ENCODE measurements around the gene VPS26C. TPM values are rescaled to one million over a fixed set of nuclear protein-coding genes. Genes with fewer than 3 reads are reported as not detected.

The VPS26C gene
- total RNA-seq, 1 experiment from 2014 or later, result 40.5 TPM

DNA sequence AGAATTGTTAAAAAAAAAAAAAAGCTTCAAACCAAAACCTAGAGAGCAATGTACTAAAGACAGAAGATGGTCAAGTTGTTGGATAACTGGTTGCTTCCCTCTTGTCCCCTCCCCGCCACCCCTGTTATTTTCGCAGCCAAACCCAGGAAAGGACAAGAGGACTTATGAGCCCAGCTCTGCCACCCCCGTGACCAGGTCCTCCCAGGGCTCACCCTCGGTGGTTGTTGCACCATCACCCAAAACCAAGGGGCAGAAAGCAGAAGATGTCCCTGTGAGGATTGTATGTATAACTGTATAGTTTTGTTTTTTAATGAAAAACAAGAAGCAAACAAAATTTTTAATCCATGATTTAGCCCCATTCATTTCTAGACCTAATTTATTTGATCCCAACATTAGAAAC, 69.4 kb downstream of the VPS26C start:
- no peaks in the 10 kb centered on the region for H3K9me3 Mint-ChIP-seq (ENCODE audit: unreplicated experiment)
- intact Hi-C loops (cut with micrococcal nuclease; ENCODE audit: unreplicated experiment), result no loop called here

GRCh38 chr21:37196847-37197246, 70.3 kb downstream of the VPS26C start:
- no peaks in the 10 kb centered on the region for H3K9me3 ChIP-seq
- no peak overlapping the region for H3K4me3 ChIP-seq (ENCODE audit: low read depth, low read length)
- no peaks in the 10 kb centered on the region for H3K4me1 Mint-ChIP-seq (ENCODE audit: low read depth, unreplicated experiment)
- BruUV-seq (replicated peaks), result no TSS peak
- no peaks in the 10 kb centered on the region for H3K9me3 Mint-ChIP-seq (ENCODE audit: unreplicated experiment)
- CTCF ChIA-PET, result no interaction called here
- no peaks in the 10 kb centered on the region for H3K4me1 ChIP-seq
- peaks cover 3% of the 10 kb centered on the region for H3K36me3 ChIP-seq (ENCODE audit: control insufficient read depth, insufficient read depth, low read length)
- POLR2A ChIA-PET, result no interaction called here
- no peak for DNase-seq
- H3K27me3 Mint-ChIP-seq (ENCODE audit: insufficient read depth, unreplicated experiment), result no peaks in the 10 kb centered on the region
- intact Hi-C loops (cut with micrococcal nuclease; ENCODE audit: unreplicated experiment), result no loop called here
- H3K36me3 Mint-ChIP-seq (ENCODE audit: insufficient read depth, unreplicated experiment), result peaks cover 87% of the 10 kb centered on the region
- TF ChIP-seq CTCF (IDR thresholded peaks at IDR 0.05; ENCODE audit: insufficient read depth in 1 of 2, low read depth in 1 of 2, low read length in 1 of 2, severe bottlenecking in 1 of 2, unreplicated experiment in 1 of 2), result no peak
- no peak overlapping the region for H3K27ac Mint-ChIP-seq (ENCODE audit: unreplicated experiment)
- H3K27me3 ChIP-seq (replicated peaks; ENCODE audit: control insufficient read depth, insufficient read depth, low read length), result no peaks in the 10 kb centered on the region
- no peak overlapping the region for H3K4me3 Mint-ChIP-seq (ENCODE audit: unreplicated experiment)

More for the DNA sequence above, 69.4 kb downstream of the VPS26C start:
- no peak for DNase-seq
- H3K4me3 ChIP-seq (ENCODE audit: low read depth, low read length), result no peak overlapping the region
- no peaks in the 10 kb centered on the region for H3K9me3 ChIP-seq
- no peaks in the 10 kb centered on the region for H3K4me1 Mint-ChIP-seq (ENCODE audit: low read depth, unreplicated experiment)
- ChIA-PET POLR2A (no interaction called here), CTCF (no interaction called here)
- peaks cover 87% of the 10 kb centered on the region for H3K36me3 Mint-ChIP-seq (ENCODE audit: insufficient read depth, unreplicated experiment)
- BruUV-seq (replicated peaks), result no TSS peak
- H3K4me3 Mint-ChIP-seq (ENCODE audit: unreplicated experiment), result no peak overlapping the region
- no peaks in the 10 kb centered on the region for H3K27me3 ChIP-seq (replicated peaks; ENCODE audit: control insufficient read depth, insufficient read depth, low read length)
- no peaks in the 10 kb centered on the region for H3K4me1 ChIP-seq
- no peak overlapping the region for H3K27ac Mint-ChIP-seq (ENCODE audit: unreplicated experiment)
- H3K27me3 Mint-ChIP-seq (ENCODE audit: insufficient read depth, unreplicated experiment), result no peaks in the 10 kb centered on the region
- TF ChIP-seq CTCF (IDR thresholded peaks at IDR 0.05; ENCODE audit: insufficient read depth in 1 of 2, low read depth in 1 of 2, low read length in 1 of 2, severe bottlenecking in 1 of 2, unreplicated experiment in 1 of 2), result no peak
- H3K36me3 ChIP-seq (ENCODE audit: control insufficient read depth, insufficient read depth, low read length), result peaks cover 3% of the 10 kb centered on the region

- H3K9me3 ChIP-seq, result no peaks in the 10 kb centered on the region
- no peaks in the 10 kb centered on the region; the same call in 1 of the 2 replicates for H3K36me3 ChIP-seq (ENCODE audit: control insufficient read depth, insufficient read depth, low read length)
- no peak for TF ChIP-seq CTCF (IDR thresholded peaks at IDR 0.05; ENCODE audit: insufficient read depth in 1 of 2, low read depth in 1 of 2, low read length in 1 of 2, severe bottlenecking in 1 of 2, unreplicated experiment in 1 of 2)
- no peaks in the 10 kb centered on the region for H3K4me1 ChIP-seq
- H3K27ac Mint-ChIP-seq (ENCODE audit: unreplicated experiment), result no peak overlapping the region
- H3K4me1 Mint-ChIP-seq (ENCODE audit: low read depth, unreplicated experiment), result no peaks in the 10 kb centered on the region
- POLR2A ChIA-PET, result no interaction called here
- H3K27me3 Mint-ChIP-seq (ENCODE audit: insufficient read depth, unreplicated experiment), result no peaks in the 10 kb centered on the region
- H3K4me3 ChIP-seq (ENCODE audit: low read depth, low read length), result no peak overlapping the region
- H3K36me3 Mint-ChIP-seq (ENCODE audit: insufficient read depth, unreplicated experiment), result peaks cover 87% of the 10 kb centered on the region
- H3K4me3 Mint-ChIP-seq (ENCODE audit: unreplicated experiment), result no peak overlapping the region
- DNase-seq, result no peak
- BruUV-seq (replicated peaks), result no TSS peak
- intact Hi-C loops (cut with micrococcal nuclease; ENCODE audit: unreplicated experiment), result no loop called here
- CTCF ChIA-PET, result no interaction called here
- H3K9me3 Mint-ChIP-seq (ENCODE audit: unreplicated experiment), result no peaks in the 10 kb centered on the region
- no peaks in the 10 kb centered on the region for H3K27me3 ChIP-seq (replicated peaks; ENCODE audit: control insufficient read depth, insufficient read depth, low read length)
Observed at GRCh38 chr21:37195610-37196009, 71.5 kb downstream of the VPS26C start.

Measured in Caco-2 (cell line).